Activated CD4-positive, CD25-positive, alpha-beta regulatory T cell treated with anti-CD3 and anti-CD28 coated beads, Interleukin-2, amount 50 U/mL, for 72 hours (primary cell): Measurements from ENCODE around the gene PPM1B.
"Not testable (repeated sequence)": the region's sequence is repeated elsewhere in the genome, so short reads cannot be mapped to it uniquely, and the experiment has no call there.

Source experiments
- DNase-seq: peaks from one replicate; pipeline ENCODE4 v3.0.0; 2021

The PPM1B gene

DNA sequence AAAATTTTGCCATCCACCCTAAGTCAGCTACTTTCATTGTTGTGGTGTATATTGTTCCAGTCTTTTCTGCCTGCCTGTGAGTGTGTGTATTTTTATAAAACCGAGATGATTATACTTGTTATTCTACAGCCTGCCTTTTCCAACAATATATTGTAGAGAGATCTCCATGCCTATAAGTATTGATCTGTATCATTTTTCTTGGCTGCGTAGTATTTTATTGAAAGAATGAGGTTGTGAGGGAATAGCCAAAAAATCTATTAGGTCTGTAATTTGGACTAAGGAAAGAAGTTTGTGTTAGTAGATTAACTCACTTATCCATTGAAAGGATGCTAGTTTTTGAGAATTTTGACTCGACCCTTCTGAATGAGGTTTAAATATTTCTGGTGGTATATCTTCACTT lies 34.9 kb downstream of the PPM1B start:
- no peak for DNase-seq

DNA sequence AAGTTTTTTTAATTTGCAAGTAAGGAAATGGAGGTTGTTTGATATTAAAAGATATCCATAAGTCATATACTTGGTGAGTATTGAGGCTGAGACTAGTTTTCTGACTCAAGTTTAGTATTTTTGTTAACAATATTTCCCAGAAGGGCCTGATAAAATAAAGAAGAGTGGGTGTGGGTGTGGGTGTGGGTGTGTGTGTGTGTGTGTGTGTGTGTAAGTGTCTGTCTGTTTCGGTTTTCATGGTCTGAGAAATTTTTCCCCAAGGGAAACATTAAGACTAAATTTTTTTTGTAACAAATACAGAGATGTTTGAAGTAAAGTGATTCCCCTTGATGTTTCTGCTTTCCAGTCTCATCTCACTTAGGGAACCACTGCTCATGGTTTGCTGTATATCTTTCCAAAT lies 36.5 kb downstream of the PPM1B start:
- no peak for DNase-seq

DNA sequence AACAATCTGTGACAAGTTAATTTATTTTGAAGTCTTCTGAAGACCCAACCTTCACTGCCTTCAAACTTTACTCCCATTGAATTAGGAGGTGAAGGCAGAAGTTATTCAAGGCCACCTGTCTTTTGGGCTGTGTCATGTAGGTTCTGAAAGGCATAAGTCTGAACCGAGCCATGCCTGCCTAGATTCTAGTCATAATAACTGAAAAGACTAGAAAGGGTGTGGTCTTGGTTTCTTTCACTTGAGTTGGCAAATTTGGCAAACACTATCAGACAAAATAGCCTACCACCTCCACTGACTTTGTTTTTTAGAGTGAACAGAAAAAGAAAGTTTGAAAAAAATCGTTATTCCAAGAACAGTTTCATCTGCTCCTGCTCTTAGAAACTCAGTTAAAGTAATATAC lies 38.4 kb downstream of the PPM1B start:
- DNase-seq: no peak

DNA sequence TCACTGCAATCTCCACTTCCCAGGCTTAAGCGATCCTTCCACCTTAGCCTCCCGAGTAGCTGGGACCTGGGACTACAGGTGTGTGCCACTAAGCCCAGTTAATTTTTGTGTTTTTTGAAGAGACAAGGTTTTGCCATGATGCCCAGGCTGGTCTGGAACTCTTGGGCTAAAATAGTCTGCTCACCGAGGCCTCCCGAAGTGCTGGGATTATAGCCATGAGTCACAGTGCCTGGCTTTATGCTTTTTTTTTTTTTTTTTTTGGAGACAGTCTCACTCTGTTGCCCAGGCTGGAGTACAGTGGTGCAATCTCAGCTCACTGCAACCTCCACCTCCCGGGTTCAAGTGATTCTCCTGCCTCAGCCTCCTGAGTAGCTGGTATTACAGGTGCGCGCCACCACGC lies 39.0 kb downstream of the PPM1B start:
- not testable (repeated sequence) for DNase-seq

DNA sequence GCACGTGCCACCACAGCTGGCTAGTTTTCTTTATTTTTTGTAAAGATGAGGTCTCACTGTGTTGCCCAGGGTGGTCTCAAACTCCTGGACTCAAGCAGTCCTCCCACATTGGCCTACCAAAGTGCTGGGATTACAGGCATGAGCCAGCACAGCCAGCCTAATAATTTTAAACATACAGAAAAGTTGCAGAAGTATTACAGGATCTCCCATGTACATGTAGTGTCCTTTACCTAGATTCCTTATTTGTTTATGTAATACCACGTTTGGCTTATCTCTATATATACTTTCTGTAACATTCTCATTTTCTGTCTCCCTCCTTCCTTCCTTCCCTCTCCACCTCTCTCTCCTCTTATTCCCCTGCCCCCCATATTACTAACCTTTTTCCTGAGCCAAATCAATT lies 41.7 kb downstream of the PPM1B start:
- no peak for DNase-seq

DNA sequence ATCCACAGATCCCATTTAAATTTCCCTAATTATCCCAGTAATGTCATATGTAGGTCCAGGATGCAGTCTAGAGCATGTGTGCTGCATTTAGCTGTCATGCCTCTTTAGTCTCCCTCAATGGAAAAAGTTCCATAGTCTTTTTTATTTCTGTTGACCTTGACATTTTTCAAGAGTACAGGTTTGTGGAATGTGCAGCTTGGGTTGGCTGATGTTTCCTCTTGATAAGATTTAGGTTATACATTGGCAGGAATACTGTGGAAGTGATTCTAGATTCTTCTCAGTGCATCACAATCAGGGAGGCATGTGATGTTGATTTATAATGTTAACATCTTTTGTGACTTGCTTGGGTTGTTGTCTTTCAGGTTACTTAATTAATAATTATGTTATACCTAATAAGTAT lies 42.5 kb downstream of the PPM1B start:
- no peak for DNase-seq

DNA sequence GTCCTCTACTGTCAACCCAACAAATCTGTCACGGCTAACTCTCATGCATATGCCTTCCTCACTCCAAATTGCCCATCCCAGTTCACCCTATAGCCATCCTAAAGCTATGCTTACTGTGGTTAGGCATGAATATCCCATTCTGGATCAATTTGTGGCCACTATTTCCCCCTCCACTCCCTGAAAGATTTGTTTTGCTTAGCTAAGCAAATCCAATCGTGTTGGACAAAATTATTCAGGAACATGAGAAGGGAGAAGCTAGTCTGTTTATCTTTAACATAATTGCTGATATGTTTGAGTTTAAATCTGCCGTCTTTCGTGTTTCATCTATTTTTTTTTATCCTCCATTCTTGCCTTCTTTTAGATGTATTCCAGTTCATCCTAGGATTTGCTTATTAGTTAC lies 43.6 kb downstream of the PPM1B start:
- no peak for DNase-seq

DNA sequence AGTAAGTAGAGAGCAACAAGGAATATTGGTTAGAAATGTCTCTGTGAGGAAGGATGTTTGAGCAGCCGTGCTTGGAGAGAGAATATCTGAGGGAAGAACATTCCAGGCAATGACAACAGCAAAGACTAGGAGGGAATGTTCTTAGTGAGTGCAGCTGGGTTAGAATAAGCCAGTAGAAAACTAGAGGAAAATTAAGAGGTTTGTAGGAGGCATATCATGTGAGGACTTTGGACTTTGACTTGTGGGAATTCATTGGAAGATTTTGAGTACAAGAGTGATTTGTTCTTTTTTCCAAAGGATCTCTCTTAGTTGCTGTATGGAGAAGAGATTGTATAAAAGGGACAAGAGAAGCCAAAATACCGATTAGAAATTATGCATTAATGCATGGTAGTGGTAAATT lies 47.2 kb downstream of the PPM1B start:
- no peak for DNase-seq

DNA sequence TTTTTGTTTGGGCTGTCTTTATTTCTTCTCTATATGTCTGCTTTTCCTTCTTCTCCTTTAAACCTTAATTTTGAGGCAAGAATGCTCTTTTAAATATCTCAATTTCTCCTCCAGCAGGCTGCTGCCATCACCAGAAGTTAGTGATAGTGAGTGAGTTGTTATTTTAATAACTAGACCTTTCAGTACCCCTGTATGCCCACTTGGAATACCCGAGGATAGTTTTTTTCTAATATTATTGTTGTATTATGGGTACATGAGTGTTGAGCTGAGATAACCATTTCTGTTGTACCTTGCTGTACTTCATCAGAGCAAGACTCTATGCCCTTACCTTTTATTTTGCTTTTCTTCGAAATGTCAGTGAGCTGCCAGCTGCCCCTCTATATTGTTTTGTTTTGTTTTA lies 50.1 kb downstream of the PPM1B start:
- no peak for DNase-seq

DNA sequence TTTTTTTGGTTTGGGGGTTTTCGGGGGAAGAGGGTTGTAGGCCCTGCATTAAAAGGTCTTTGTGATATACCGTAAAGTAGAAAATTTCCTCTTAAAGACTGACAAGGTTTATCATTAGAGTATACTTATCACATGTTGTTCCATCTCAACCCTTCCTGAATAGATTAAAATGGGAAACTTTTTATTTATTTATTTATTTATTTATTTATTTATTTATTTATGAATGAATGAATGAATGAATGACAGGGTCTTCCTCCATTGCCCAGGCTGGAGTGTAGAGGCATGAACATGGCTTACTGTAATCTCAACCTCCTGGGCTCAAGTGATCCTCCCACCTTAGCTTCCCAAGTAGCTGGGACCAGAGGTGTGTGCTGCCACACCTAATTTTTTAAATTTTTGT lies 58.1 kb downstream of the PPM1B start:
- DNase-seq: no peak

DNA sequence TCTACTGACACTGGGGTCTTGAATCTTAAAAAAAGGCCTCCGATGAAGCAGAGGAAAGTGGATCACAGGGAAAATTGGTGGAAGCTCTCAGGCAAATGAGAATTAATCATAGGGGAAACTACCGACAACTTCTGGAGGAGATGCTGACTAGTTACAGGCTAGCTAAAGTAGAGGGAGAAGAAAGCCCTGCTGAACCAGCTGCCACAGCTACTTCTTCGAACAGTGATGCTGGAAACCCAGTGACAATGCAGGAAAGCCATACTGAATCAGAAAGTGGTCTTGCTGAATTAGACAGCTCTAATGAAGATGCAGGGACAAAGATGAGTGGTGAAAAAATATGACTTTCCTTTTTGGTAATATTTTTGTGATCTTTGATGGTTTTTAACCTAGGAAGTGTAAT lies 61.7 kb downstream of the PPM1B start:
- DNase-seq: no peak

DNA sequence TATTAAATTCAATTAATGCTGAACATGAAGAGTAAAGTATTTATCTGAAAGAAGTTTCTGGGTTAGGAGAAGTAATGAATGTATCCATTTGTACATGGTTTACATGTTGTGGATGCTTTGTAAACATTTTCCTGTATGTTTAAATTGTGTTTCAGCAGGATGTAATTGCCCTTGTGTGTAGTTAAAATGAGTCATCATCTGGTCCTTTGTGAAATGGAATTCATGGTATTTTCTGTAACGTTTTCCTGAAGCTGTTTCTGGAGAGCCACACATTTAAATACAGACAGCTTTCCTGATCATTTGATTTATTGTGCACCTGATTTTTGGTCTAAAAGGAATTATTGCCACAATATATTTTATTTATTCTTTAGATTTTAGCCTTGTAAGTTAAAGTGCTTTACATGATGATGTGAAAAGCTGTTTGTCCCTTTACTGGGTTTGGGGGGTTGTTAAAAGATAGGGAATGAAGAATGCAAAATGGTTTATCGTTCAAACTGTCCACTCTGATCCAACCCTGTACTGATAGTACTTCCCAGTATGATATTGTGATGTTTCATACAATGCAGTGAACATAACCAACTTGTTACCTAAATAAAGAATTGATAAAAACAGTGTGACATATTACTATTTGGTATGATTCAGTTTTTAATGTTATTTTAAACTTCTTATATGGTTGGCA lies 64.9 kb downstream of the PPM1B start:
- no peak for DNase-seq

DNA sequence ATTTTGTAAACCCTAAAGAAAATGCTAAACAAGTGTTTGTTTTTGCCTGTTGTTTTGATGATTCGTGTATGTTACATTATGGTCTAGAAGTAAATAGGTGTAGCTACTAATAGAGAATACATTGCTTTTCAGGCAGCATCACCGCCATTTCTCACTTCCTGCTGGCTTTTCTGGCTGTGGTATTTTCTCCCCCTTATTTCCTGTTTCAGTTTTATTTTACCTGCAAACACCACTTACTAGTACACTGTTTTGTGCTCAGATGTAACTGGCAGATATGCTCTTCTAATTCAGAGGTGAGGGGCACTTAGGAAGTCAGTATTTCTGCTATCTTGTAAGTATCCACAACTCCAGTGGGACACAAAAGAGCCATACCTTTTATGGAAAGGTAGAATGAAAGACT lies 68.5 kb downstream of the PPM1B start:
- DNase-seq: no peak

DNA sequence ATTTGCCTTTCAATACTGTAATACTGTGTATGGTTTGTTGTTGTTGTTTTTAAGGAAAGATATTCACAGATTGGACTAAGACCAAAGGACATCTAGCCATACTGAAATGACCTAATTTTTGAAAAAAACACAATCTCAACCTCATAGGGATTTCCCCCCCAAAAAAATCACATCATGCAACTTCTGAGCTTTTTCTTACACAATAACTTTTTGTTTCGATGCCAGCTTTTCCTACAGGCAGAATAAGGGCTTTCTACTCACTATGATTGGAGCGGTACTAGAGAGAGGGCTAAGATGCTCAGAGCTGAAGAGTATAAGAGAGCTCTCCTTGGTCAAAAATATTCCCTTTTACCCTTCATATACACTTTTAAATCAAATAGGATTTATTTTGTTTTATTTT lies 74.2 kb downstream of the PPM1B start:
- DNase-seq: no peak

DNA sequence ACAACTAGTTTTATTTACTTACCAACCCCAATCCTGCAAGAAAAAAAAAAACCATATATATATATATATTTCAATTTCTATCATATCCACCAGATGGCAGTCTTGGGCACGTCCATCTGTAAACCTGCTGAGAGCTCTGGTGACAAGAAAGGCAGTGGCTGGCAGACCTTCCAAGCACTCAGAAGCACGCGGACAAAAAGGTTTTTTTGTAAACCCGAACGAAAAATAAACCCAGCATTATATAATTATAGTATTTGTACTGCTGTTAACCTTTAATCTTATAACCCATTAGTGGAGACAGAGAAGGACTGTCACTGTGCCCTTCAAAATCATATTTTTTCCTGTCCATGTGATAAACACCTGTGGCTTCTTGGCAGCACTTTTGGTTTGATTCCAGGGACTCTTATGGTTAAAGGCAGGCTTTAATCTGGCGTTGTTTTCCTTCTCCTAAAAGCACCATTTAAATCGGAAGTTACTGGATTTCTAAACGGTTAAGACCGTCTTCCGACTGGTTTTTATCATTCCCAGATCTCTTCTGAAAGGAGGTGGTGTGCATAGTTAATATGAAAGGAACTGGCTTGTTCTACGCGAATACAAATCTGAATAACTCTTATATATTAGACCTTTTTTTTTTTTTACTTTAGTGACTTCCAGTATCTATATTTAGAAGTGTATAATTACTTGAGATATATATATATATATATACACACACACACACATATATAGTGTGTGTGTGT lies 75.6 kb downstream of the PPM1B start:
- no peak for DNase-seq

DNA sequence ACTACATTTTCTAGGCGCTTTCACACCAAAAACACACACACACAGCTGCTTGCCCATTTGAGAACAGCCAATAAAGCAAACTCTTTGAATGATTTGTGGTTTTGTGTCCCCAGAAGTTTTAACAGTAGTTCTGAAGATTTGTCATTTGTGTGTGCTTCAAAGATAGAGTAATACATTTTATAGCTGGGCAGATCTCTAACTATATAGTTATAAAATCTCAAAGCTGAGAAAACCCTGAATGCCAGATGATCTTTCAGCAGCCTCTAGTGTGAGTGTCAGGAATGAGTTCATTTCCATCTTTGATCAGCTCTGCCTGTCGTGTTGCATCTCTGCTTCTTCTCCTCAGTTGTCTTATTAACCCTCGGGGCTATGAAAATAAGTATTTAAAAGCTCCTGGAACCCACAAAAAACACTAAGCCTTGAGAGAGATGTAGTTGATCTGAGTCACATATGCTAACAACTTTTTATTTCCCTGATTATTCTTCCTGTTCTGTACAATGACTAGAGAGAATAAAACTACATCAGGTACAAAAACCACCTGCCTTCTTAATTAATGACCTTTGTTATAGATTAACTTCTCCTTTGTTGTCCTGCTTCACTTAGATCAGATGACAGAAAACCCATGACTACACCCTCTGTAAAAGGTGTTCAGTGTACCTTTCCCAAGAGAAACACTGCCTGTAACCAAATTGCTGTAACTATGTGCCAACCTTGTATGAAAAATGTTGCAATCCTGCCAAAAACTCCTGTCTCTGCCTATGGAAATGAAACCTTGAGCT lies 76.6 kb downstream of the PPM1B start:
- DNase-seq: no peak

DNA sequence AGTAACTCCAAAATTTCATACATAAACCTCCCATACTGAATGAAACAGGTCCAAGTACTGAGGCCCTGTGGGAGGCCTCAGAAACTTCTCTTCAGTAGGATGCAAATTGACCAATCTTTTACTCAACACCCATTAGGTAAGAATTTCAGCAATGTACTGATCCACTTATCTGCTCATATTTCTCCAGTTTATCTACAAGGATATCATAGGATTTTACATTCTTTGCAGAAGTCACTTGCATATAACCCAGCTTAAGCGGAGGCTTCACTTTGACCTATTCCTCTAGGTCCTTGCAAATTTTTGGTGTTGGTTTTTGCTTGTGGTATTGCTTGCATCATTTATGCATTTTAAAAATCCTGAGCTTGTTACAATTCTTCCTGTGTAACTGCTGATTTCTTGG lies 77.8 kb downstream of the PPM1B start:
- DNase-seq: no peak

DNA sequence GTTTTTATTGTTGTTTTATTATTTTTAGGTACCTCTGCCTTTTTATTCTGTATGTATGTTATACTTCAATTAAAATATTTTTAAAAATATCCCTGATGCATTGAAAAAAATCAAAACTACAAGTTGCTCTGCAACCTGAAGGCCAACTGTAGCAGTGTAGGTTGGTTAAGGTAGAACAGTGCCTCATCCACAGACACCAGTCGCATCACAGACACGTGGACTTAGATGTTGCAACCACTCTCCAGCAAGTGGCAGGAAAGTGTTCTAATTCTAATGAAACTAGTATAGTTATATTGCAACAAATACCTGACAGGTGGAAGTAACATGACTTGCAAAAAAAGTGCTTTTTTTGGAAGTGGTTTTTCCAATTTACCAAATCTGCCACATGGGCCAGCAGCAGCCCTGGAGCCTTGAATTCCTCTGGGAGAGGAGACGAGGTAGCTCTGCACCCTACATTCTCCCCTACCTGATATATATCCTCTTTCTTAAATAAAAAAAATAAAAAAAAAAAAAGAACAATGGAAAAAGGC lies 78.2 kb downstream of the PPM1B start:
- DNase-seq: no peak

DNA sequence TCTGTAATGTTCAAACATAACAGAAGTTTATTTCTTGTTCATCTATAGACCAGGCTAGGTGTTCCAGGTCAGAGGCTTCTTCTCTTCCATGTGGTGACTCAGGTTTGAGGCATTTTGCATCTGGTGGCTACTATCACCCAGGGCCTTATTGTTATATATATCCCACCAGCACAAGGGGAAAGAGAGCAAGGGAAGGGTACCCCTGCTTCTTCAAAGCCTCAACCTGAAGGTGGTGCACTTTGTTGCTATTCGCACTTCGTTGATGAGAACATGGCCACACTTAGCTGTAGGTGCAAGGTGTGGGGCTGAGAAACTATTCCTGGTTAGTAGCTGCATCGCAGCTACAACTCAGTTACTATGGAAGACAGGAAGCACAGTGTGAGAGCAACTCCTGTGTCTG lies 79.2 kb downstream of the PPM1B start:
- no peak for DNase-seq

DNA sequence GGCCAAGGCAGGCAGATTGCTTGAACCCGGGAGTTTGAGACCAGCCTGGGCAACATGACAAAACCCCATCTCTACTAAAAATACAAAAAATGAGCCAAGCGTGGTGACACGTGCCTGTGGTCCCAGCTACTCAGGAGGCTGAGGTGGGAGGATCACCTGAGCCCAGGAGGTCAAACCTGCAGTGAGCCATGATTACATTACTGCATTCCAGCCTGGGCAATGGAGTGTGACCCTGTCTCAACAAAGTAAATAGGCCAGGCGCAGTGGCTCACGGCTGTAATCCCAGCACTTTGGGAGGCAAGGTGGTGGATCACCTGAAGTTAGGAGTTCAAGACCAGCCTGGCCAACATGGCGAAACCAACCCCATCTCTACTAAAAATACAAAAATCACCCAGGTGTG lies 80.6 kb downstream of the PPM1B start:
- DNase-seq: not testable (repeated sequence)

DNA sequence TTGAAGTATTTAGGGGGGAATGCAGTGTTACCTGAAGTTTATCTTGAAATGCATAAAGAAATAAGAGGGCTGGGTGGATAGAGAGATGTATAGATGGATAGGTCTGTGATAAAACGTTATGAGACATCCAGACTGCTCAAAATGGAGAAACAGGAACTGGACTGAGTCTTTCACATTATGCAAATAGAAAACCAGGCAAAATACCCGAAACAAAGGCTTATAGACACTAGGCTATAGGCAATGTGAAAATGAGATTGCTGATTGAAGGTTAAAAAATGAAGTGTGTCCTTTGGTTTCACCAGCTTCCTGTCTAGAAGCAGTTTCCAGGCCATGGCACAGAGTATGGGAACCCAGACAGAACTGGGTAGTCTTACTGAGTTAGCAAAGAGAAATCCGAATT lies 81.7 kb downstream of the PPM1B start:
- no peak for DNase-seq

DNA sequence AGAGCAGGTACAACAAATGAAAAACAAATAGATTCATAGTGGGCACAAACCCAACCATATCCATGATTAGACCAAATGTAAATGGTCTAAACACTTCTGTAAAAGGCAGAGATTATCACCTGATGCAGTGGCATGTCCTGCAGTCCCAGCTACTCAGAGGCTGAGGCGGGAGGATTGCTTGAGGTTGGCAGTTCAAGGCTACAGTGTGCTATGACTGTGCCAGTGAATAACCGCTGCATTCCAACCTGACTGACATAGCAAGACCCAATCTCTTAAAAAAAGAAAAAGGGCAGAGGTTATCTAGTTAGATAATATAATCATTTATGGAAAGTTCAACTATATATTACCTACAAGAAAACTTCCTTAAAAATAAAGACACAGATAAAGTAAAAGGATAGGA lies 85.3 kb downstream of the PPM1B start:
- DNase-seq: no peak

DNA sequence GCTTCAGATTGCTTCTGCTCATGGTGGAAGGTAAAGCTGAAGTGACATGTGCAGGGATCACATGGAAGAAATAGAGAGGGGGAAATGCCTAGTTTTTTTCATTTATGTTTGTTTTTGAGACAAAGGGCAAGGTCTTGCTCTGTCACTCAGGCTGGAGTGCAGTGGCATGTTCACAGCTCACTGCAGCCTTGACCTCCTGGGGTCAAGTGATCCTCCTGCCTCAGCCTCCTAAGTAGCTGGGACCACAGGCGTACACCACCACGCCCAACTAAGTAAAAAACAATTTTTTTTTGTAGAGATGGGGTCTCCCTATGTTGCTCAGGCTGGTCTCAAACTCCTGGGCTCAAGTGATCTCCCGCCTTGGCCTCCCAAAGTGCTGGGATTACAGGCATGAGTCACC lies 87.0 kb downstream of the PPM1B start:
- DNase-seq: not testable (repeated sequence)

DNA sequence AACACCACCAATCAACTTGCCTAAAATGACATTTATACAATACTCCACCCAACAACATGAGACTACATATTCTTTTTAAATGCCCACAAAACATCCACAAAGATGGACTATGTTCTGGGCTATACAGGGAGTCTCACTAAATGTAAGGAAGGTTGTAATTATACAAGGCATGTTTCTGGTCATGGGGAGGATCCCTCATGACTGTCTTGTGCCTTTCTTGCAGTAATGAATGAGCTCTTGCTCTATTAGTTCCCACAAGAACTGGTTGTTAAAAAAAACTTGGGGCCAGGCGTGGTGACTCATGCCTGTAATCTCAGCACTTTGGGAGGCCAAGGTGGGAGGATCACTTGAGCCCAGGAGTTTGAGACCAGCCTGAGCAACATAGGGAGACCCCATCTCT lies 89.1 kb downstream of the PPM1B start:
- not testable (repeated sequence) for DNase-seq
